ENCODE measurements around the gene SS18L1.
A peak's percentile ranks its signal among the peaks of the same experiment; 100 is the strongest.
"Not testable (repeated sequence)": the region's sequence is repeated elsewhere in the genome, so short reads cannot be mapped to it uniquely, and the experiment has no call there.

The SS18L1 gene

GRCh38 chr20:62148383-62148782 is 4.8 kb downstream of the SS18L1 start:
- in situ Hi-C loops (cut with HindIII; ENCODE audit: low pct_ligation_motif_present, low pct_unique_long_range_greater_than_20kb, low sequenced_read_pairs), result not testable (repeated sequence)

GRCh38 chr20:62148908-62149314 is 5.3 kb downstream of the SS18L1 start:
- in situ Hi-C loops (cut with HindIII; ENCODE audit: low pct_ligation_motif_present, low pct_unique_long_range_greater_than_20kb, low sequenced_read_pairs), result no loop called here
- no peak for DNase-seq

More at GRCh38 chr20:62148383-62148782, 4.8 kb downstream of the SS18L1 start:
- not testable (repeated sequence) for DNase-seq

DNA sequence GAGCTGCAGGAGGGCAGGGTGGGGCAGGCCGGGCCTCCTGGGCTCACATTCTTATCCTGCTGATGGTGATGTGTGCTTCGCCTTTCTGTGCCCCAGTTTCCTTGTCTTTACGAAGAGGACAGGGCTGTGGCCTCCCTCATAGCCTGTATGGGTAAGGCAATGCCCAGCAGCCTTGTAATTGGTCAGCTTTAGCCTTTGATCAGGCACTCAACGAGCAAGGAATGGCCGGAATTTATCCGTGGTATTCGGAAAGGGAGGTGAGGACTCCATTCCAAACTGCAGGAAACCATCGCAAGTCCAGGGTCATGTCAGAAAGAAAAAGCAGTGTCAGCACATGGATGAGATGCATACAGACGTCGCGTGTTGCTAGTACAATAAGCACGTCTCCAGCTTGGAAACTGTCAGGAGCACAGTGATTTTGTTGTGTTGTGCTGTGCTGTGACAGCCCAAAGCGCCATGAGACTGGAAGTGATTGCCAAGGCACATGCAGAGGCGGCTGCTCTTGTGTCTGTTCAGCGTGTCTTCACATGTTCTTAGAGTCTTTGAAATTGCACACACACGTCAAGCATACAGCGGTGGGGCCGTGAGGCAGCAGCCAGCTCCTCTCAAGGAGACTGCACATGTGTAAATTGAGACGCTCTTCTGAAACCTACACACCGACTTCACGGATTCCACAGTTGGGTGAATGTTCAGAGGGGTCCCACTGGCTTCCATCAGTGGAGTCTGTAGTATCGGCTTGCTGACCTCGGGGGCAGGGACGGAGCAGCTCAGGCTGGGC is 6.2 kb downstream of the SS18L1 start:
- DNase-seq, result no peak
- in situ Hi-C loops (cut with HindIII; ENCODE audit: low pct_ligation_motif_present, low pct_unique_long_range_greater_than_20kb, low sequenced_read_pairs), result no loop called here

DNA sequence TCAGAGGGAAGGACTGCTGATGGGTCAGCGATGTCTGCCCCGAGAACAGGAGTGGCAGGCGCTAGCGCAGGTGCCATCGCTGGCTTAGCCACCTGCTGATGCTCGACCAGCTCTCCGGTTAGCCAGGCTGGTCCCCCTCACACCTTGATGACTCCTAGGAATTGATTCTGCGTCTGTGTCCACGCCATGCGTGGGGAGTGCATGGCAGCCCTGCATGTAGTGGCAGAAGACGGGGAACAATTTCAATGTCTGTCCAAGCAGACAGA is 6.7 kb downstream of the SS18L1 start:
- in situ Hi-C loops (cut with HindIII; ENCODE audit: low pct_ligation_motif_present, low pct_unique_long_range_greater_than_20kb, low sequenced_read_pairs), result no loop called here
- DNase-seq, result no peak

GRCh38 chr20:62151225-62151624 is 7.7 kb downstream of the SS18L1 start:
- no peak for DNase-seq
- in situ Hi-C loops (cut with HindIII; ENCODE audit: low pct_ligation_motif_present, low pct_unique_long_range_greater_than_20kb, low sequenced_read_pairs), result no loop called here

DNA sequence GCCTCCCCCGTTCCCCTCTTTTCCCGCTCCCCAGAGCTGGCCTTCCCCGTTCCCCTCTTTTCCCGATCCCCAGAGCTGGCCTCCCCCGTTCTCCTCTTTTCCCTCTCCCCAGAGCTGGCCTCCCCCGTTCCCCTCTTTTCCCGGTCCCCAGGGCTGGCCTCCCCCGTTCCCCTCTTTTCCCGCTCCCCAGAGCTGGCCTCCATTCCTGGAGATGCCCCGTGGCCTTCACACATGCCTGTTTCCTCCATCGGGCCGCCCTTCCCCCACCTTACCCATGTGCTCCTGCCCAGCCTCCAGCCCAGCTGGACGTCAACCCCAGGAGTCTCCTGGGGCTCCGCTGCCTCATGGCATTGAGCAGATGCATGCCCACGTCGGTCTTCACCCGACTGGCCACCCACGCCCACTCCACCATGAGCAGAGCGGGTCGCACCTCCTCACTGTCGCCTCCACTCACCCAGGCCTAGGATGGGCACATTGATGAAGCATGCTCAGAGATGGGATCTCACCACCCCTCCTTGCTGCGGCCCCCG is 8.3 kb downstream of the SS18L1 start:
- no peak for DNase-seq
- in situ Hi-C loops (cut with HindIII; ENCODE audit: low pct_ligation_motif_present, low pct_unique_long_range_greater_than_20kb, low sequenced_read_pairs), result no loop called here

- DNase-seq, result peak; percentile 21
- in situ Hi-C loops (cut with HindIII; ENCODE audit: low pct_ligation_motif_present, low pct_unique_long_range_greater_than_20kb, low sequenced_read_pairs), result no loop called here
These were observed 12.1 kb downstream of the SS18L1 start for GRCh38 chr20:62155428-62156253.

GRCh38 chr20:62156254-62156556 is 12.6 kb downstream of the SS18L1 start:
- DNase-seq, result no peak
- in situ Hi-C loops (cut with HindIII; ENCODE audit: low pct_ligation_motif_present, low pct_unique_long_range_greater_than_20kb, low sequenced_read_pairs), result no loop called here

DNA sequence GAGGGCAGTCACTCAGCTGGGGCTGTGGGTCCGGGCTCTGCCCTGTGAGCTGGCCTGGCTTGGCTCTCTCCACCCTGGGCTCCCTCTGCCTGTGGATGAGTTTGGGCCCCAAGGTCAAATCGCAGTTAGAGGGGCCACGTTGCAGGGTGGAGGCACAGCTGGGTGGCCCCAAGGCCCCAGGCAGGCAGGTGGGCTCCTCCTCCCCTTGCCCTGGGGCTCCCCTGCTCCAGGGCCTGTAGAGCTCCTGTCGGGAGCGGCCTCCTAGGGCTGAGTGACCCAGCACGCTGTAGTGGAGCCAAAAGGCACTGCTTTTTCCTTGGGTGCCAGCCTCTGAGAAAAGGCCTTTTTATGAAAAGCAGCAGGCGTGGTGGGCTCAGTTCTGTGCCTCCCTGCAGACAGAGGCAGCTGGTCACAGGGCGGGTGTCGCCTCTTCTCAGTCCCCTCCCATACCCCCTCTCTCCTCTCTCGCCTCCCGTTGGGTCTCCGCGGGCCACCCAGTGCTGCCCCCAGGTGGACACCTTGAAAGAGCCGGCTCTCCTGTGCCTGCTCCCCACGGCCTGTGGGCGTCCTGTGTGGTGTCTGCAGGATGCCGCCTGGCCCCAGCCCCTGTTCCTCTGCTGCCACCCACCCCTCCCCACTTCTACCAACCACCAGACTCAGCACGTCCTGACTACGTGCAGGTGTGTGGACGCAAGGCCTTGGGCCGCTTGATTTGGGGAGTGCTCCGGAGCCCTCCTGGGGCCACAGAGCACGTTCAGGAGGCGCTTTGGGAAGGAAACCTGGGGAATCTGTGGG is 13.2 kb downstream of the SS18L1 start:
- peak; percentile 37 for DNase-seq
- in situ Hi-C loops (cut with HindIII; ENCODE audit: low pct_ligation_motif_present, low pct_unique_long_range_greater_than_20kb, low sequenced_read_pairs), result no loop called here

GRCh38 chr20:62157387-62158087 is 14.0 kb downstream of the SS18L1 start:
- DNase-seq, result no peak
- in situ Hi-C loops (cut with HindIII; ENCODE audit: low pct_ligation_motif_present, low pct_unique_long_range_greater_than_20kb, low sequenced_read_pairs), result no loop called here

DNA sequence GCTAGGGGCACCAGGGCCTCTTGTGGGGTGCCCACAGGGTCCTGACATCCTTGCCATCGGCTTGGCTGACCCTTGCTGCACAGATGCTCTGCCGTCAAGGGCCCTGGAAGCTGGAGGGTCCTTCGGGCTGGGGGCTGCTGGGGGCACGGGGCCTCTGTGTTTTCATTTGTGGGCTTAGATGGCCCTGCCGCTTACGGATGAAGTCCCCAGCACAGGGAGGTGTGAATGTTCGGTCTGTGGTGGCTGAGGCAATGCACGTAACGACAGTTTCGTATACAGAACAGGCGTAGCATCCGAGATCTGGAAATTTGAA is 14.5 kb downstream of the SS18L1 start:
- DNase-seq, result no peak
- in situ Hi-C loops (cut with HindIII; ENCODE audit: low pct_ligation_motif_present, low pct_unique_long_range_greater_than_20kb, low sequenced_read_pairs), result no loop called here

GRCh38 chr20:62158541-62158940 is 15.0 kb downstream of the SS18L1 start:
- in situ Hi-C loops (cut with HindIII; ENCODE audit: low pct_ligation_motif_present, low pct_unique_long_range_greater_than_20kb, low sequenced_read_pairs), result no loop called here
- no peak for DNase-seq

DNA sequence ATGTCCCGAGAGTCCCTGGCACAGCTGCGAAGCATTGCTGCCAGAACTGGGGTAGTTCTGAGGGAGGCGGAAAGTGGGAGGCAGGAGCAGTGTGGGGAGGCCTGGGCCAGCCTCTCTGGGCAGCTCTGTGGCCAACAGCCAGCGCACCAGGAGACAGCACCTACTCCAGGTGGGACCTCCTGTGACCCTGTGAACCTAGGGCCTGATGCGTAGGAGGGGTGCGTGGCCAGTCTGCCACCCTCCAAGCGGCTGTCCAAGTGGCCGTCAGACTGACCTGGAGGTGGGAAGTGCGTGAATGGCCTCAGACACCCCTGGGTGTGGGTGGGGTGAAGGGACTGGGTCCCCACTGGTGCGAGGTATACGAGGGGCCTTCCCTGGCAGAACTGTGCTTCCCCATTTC is 15.5 kb downstream of the SS18L1 start:
- in situ Hi-C loops (cut with HindIII; ENCODE audit: low pct_ligation_motif_present, low pct_unique_long_range_greater_than_20kb, low sequenced_read_pairs), result no loop called here
- DNase-seq, result no peak

- no peak for DNase-seq
- in situ Hi-C loops (cut with HindIII; ENCODE audit: low pct_ligation_motif_present, low pct_unique_long_range_greater_than_20kb, low sequenced_read_pairs), result no loop called here
These were observed 16.3 kb downstream of the SS18L1 start for GRCh38 chr20:62159839-62160238.

GRCh38 chr20:62160253-62160652 is 16.7 kb downstream of the SS18L1 start:
- no peak for DNase-seq
- in situ Hi-C loops (cut with HindIII; ENCODE audit: low pct_ligation_motif_present, low pct_unique_long_range_greater_than_20kb, low sequenced_read_pairs), result no loop called here

DNA sequence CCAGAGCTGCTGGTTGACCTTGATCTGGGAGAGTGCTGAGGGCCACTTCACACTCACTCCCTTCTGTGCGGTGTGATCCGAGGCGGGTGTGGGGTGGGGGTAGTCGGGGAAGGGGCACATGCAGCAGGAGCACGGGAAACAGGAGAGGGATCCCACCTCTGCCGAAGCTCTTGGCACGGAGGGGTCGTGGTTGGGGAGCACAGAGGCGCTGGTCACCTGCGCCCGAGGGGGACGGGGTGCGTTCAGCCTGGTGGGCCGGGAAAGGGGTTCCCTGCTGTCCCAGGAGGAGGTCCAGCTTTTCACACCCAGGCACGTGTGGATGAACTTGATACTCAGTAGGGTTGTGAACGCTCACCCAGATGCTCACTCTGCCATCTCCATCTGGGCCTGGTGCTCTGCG is 17.3 kb downstream of the SS18L1 start:
- in situ Hi-C loops (cut with HindIII; ENCODE audit: low pct_ligation_motif_present, low pct_unique_long_range_greater_than_20kb, low sequenced_read_pairs), result no loop called here
- no peak for DNase-seq

DNA sequence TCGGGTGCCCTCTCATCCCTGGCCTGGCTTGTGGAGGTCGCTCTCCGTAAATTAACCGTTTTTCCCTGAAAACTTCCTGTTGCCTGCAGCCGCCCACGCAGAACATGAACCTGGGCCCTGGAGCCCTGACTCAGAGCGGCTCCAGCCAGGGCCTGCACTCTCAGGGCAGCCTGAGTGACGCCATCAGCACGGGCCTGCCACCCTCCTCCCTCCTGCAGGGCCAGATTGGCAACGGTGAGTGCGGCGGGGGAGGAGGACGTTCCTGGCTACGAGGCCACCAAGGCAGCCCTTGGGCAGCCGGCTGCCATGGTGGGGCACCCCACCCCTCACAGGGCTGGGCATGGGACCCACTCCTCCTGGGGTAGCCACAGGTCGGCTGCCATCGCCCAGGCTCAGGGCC is 17.8 kb downstream of the SS18L1 start:
- in situ Hi-C loops (cut with HindIII; ENCODE audit: low pct_ligation_motif_present, low pct_unique_long_range_greater_than_20kb, low sequenced_read_pairs), result no loop called here
- peak; percentile 34 for DNase-seq

DNA sequence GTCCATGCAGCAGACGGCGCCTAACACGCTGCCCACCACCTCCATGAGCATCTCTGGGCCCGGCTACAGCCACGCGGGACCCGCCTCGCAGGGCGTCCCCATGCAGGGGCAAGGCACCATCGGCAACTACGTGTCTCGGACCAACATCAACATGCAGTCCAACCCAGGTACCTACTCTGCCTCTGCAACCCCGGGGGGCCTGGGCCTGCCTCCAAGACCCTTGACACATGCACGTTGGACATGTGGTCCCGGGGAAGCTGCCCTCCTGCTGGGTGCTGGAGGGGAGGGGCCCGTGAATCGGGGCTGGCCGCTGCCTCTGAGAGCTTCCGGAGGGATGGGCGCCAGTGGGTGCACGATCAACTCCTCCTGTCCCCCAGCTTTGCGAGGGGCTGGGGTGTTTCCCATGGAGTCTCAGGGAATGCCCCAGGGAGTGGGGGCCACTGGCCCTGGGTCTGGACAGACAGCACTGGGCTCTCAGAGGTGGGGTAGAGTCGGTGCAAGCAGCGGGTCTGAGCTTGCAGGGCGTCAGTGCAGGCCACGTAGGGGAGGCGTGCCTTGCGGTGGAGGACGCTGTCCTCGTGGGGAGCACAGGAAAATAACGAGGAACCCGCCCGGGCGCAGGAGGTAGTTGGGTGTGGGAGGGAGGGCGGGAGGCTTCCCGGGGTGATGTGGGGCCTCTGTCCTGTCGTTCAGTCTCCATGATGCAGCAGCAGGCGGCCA is 19.4 kb downstream of the SS18L1 start:
- no peak for DNase-seq
- in situ Hi-C loops (cut with HindIII; ENCODE audit: low pct_ligation_motif_present, low pct_unique_long_range_greater_than_20kb, low sequenced_read_pairs), result no loop called here

Data from ACHN (cell line).